Measurements from ENCODE around the gene AHRR. TPM values are rescaled to one million over a fixed set of nuclear protein-coding genes. Genes with fewer than 3 reads are reported as not detected.

The AHRR gene
- total RNA-seq, 2 donors from 2014 or later, result 1.9 to 17.7 TPM

DNA sequence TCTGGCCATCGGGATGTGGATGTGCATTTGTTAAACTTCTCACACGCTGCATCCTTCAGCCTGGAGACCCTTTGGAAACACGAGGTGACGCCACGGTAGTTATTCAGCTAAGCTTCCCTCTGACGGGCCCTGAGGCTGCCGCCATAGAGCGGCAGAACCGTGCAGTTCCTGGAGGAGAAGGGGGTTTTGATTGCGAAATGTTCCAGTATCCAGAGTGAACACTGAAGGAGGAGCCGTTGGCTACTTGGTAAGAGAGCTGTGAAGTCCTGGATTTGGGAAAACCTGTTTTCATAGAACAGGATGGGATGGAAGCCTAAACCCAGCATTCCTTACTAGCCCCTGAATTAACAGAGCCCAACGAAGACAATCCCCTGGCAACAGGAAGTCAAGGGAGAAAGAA is 98.5 kb downstream of the AHRR start:
- no peak overlapping the region for H3K27ac ChIP-seq
- no peaks in the 10 kb centered on the region for H3K36me3 ChIP-seq
- no peaks in the 10 kb centered on the region for H3K9me3 ChIP-seq
- DNase-seq (ENCODE audit: low spot score), result no peak
- TF ChIP-seq POLR2AphosphoS5 (IDR thresholded peaks at IDR 0.05) (no peak), POLR2A (IDR thresholded peaks at IDR 0.05) (no peak)
- TF ChIP-seq, protein P1, sequence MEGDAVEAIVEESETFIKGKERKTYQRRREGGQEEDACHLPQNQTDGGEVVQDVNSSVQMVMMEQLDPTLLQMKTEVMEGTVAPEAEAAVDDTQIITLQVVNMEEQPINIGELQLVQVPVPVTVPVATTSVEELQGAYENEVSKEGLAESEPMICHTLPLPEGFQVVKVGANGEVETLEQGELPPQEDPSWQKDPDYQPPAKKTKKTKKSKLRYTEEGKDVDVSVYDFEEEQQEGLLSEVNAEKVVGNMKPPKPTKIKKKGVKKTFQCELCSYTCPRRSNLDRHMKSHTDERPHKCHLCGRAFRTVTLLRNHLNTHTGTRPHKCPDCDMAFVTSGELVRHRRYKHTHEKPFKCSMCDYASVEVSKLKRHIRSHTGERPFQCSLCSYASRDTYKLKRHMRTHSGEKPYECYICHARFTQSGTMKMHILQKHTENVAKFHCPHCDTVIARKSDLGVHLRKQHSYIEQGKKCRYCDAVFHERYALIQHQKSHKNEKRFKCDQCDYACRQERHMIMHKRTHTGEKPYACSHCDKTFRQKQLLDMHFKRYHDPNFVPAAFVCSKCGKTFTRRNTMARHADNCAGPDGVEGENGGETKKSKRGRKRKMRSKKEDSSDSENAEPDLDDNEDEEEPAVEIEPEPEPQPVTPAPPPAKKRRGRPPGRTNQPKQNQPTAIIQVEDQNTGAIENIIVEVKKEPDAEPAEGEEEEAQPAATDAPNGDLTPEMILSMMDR (IDR thresholded peaks at IDR 0.05), result no peak
- intact Hi-C loops (cut with DNase I), result no loop called here
- no peak overlapping the region for H3K4me3 ChIP-seq
- 70% methylated on average over 12 of the region's 12 CpGs for WGBS
- no peaks in the 10 kb centered on the region for H3K4me1 ChIP-seq (replicated peaks)
- no peaks in the 10 kb centered on the region for H3K27me3 ChIP-seq (replicated peaks; ENCODE audit: insufficient read depth)

DNA sequence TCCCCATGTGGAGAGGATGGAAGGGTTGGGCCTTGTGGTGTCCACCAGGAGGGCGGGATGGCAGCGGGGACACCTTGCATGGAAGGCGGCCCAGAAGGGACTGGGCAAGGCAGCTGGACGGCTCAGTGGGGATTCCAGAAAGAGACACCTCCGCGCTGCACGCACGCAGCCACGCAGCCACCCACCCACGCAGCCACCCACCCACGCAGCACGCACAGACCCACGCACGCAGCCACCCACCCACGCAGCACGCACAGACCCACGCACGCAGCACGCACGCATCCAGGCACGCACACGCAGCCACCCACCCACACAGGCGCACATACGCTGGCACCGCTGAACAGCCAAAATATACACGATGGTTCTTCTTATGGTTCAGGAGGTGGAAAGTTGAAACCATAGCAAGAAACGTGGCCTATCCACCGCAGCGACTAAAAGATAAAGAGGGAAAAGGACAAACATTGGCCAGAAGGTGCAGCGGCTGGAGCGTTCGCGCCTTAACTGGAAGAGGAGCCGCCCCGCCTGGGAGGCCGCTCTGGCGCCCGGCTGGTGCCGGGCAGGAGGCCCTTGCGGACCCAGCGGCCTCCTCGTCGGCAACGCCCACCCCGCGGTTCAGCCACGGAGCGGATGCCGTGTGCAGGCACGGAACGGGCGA is 99.2 kb downstream of the AHRR start:
- Histone ChIP-seq H3K4me3 (no peak overlapping the region), H3K27ac (no peak overlapping the region), H3K36me3 (no peaks in the 10 kb centered on the region), H3K27me3 (replicated peaks; ENCODE audit: insufficient read depth) (no peaks in the 10 kb centered on the region), H3K9me3 (no peaks in the 10 kb centered on the region), H3K4me1 (replicated peaks) (no peaks in the 10 kb centered on the region)
- 95% methylated on average over 41 of the region's 52 CpGs for WGBS
- intact Hi-C loops (cut with DNase I), result no loop called here
- no peak for TF ChIP-seq POLR2A (IDR thresholded peaks at IDR 0.05)
- no peak for TF ChIP-seq POLR2AphosphoS5 (IDR thresholded peaks at IDR 0.05)
- TF ChIP-seq, protein P1 (IDR thresholded peaks at IDR 0.05), result no peak
- no peak for DNase-seq (ENCODE audit: low spot score)

DNA sequence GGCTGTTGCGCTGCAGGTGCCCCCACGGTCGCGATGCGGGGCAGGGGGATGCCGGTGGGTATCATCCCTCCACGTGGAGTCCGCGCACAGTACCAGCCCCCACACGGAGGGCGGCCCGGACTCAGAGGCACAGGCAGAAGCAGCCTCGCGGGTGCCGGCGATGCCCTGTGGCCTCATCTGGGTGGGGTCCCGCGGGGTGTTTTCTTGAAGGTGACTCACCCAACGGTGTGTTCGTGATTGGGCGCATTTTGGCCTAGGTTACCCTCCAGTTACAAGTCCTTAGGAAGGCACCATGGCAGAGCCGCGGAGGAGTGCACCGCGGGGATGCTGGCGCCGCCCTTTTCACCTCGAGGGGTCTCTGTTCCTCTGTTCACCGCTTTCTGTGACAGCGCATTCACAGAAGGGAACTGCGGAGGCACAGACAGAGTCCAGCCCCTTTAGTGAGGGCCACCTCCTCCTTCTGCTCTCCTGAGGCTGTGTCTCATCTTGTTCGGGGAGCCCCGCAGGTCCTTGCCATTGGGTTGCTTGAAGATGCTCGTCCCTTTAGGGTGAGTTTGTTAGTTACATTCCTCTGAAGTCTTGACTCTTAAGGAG is 99.9 kb downstream of the AHRR start:
- 92% methylated on average over 34 of the region's 34 CpGs for whole genome bisulfite sequencing
- no peak for DNase-seq (ENCODE audit: low spot score)
- no peaks in the 10 kb centered on the region for H3K36me3 ChIP-seq
- no peaks in the 10 kb centered on the region for H3K27me3 ChIP-seq (replicated peaks; ENCODE audit: insufficient read depth)
- no peaks in the 10 kb centered on the region for H3K4me1 ChIP-seq (replicated peaks)
- H3K9me3 ChIP-seq, result no peaks in the 10 kb centered on the region
- no peak for TF ChIP-seq POLR2A (IDR thresholded peaks at IDR 0.05)
- TF ChIP-seq, protein P1 (IDR thresholded peaks at IDR 0.05), result no peak
- intact Hi-C loops (cut with DNase I), result no loop called here
- no peak overlapping the region for H3K27ac ChIP-seq
- no peak overlapping the region for H3K4me3 ChIP-seq

DNA sequence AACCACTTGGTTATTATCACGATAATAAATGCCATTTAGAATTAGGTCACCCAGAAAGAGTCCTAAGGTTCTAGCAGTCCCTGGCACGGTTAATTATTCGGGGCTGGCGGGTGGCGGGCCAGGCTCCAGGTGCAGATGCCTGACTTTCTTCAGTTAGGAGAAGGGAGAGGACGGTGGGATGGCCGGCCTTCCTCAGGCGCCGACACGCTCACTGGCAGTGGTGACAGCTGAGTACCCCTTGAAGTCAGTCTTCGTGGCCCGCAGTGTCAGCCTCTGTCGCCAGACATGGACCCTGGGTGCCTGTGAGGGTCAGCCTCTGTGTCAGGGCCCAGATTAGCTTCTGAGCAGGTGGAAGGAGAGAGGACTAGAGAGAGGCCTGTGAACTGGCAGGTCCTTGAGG is 100.4 kb downstream of the AHRR start:
- Histone ChIP-seq H3K27ac (no peak overlapping the region), H3K36me3 (no peaks in the 10 kb centered on the region), H3K4me1 (replicated peaks) (no peaks in the 10 kb centered on the region), H3K27me3 (replicated peaks; ENCODE audit: insufficient read depth) (no peaks in the 10 kb centered on the region), H3K4me3 (no peak overlapping the region), H3K9me3 (no peaks in the 10 kb centered on the region)
- DNase-seq (ENCODE audit: low spot score), result no peak
- intact Hi-C loops (cut with DNase I), result no loop called here
- WGBS, result 87% methylated on average over 13 of the region's 13 CpGs
- no peak for TF ChIP-seq POLR2A (IDR thresholded peaks at IDR 0.05)
- TF ChIP-seq POLR2AphosphoS5 (IDR thresholded peaks at IDR 0.05), result no peak
- TF ChIP-seq, protein P1 (IDR thresholded peaks at IDR 0.05), result no peak
